Fibroblast of peridontal ligament (primary cell): Measurements from ENCODE around the gene IKZF1.

Source experiments
- DNase-seq: peaks from one replicate; pipeline ENCODE4 v3.0.0-alpha.2; 2010; ENCODE audit errors: extremely low read depth

The IKZF1 gene

GRCh38 chr7:50355817-50356178 is 51.3 kb downstream of the IKZF1 start:
- no peak for DNase-seq

GRCh38 chr7:50356212-50356944 is 51.9 kb downstream of the IKZF1 start:
- no peak for DNase-seq

GRCh38 chr7:50356945-50357268 is 52.4 kb downstream of the IKZF1 start:
- DNase-seq: no peak

- DNase-seq: no peak
These were observed 52.9 kb downstream of the IKZF1 start for GRCh38 chr7:50357426-50357825.

GRCh38 chr7:50358041-50358705 is 53.7 kb downstream of the IKZF1 start:
- DNase-seq: no peak

GRCh38 chr7:50358779-50359178 is 54.3 kb downstream of the IKZF1 start:
- no peak for DNase-seq

- no peak for DNase-seq
These were observed 54.9 kb downstream of the IKZF1 start for GRCh38 chr7:50359258-50359994.

GRCh38 chr7:50359995-50360925 is 55.7 kb downstream of the IKZF1 start:
- DNase-seq: no peak

GRCh38 chr7:50362142-50362541 is 57.6 kb downstream of the IKZF1 start:
- DNase-seq: no peak

GRCh38 chr7:50362712-50363282 is 58.3 kb downstream of the IKZF1 start:
- DNase-seq: no peak

- no peak for DNase-seq
These were observed 59.0 kb downstream of the IKZF1 start for GRCh38 chr7:50363327-50364060.

- DNase-seq: no peak
These were observed 60.1 kb downstream of the IKZF1 start for GRCh38 chr7:50364645-50365044.

- no peak for DNase-seq
These were observed 61.8 kb downstream of the IKZF1 start for GRCh38 chr7:50366311-50366710.

GRCh38 chr7:50367100-50367499 is 62.6 kb downstream of the IKZF1 start:
- DNase-seq: no peak

GRCh38 chr7:50367570-50367969 is 63.1 kb downstream of the IKZF1 start:
- no peak for DNase-seq

- DNase-seq: no peak
These were observed 63.9 kb downstream of the IKZF1 start for GRCh38 chr7:50368366-50368765.

- no peak for DNase-seq
These were observed 64.9 kb downstream of the IKZF1 start for GRCh38 chr7:50369143-50370026.

- DNase-seq: no peak
These were observed 66.4 kb downstream of the IKZF1 start for GRCh38 chr7:50370884-50371283.

- no peak for DNase-seq
These were observed 67.1 kb downstream of the IKZF1 start for GRCh38 chr7:50371551-50372021.

GRCh38 chr7:50372923-50373322 is 68.4 kb downstream of the IKZF1 start:
- no peak for DNase-seq
